ENCODE measurements around the gene MAML3. TPM values are rescaled to one million over a fixed set of nuclear protein-coding genes. Genes with fewer than 3 reads are reported as not detected.

The MAML3 gene
- total RNA-seq, 4 donors from 2014 or later: 2.4 to 50.5 (median 17.8) TPM

GRCh38 chr4:139740121-139740520 lies 413.9 kb downstream of the MAML3 start:
- DNase-seq: peak in 1 of 2 donors; percentile 50
- H3K4me3 ChIP-seq: no peak overlapping the region

DNA sequence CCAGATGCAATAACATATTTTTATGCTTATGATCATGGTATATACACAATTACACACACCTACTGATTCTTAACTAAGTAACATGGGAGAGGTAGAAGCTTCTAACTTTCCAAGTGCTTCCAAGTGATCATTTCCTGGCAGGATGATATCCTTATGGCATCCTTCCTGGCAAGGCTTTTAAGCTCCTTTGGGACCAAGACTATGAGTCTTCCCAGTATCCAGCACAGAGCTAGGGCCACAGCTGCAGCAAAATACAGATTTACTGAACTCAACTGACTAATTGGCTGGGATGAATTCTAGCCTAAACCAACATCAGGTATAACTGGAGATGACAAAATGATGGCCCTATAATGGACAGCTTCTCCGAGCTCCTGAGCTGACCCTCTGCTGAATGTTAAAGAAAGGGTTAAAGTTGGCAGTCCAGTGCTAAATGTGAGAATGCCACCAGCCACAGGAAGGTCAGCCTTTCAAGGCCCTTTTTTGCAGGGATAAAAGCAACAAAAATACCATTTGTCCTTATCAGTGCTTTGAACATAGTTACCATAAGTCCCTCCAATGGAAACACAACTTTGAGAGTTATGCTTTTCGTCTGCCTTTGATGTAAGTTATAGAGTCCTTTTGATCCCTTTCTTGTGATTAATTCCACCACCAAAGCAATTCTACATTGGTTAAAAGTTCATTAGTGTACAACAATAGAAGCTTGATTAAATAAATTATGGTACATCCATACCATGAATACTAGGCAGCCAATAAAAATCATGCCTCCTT lies 415.0 kb downstream of the MAML3 start:
- no peak for DNase-seq
- Histone ChIP-seq H3K9me3 (no peaks in the 10 kb centered on the region), H3K27ac (no peak overlapping the region), H3K36me3 (no peaks in the 10 kb centered on the region), H3K4me1 (peaks cover 5 to 8% of the 10 kb centered on the region in 2 donors), H3K27me3 (no peaks in the 10 kb centered on the region), H3K4me3 (no peak overlapping the region)
- TF ChIP-seq, protein P1, sequence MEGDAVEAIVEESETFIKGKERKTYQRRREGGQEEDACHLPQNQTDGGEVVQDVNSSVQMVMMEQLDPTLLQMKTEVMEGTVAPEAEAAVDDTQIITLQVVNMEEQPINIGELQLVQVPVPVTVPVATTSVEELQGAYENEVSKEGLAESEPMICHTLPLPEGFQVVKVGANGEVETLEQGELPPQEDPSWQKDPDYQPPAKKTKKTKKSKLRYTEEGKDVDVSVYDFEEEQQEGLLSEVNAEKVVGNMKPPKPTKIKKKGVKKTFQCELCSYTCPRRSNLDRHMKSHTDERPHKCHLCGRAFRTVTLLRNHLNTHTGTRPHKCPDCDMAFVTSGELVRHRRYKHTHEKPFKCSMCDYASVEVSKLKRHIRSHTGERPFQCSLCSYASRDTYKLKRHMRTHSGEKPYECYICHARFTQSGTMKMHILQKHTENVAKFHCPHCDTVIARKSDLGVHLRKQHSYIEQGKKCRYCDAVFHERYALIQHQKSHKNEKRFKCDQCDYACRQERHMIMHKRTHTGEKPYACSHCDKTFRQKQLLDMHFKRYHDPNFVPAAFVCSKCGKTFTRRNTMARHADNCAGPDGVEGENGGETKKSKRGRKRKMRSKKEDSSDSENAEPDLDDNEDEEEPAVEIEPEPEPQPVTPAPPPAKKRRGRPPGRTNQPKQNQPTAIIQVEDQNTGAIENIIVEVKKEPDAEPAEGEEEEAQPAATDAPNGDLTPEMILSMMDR (IDR thresholded peaks at IDR 0.05): no peak
- TF ChIP-seq POLR2A (IDR thresholded peaks at IDR 0.05): no peak
- intact Hi-C loops (cut with DNase I; ENCODE audit: low total_unique reads): loop anchor here (10.0 kb wide), 3 partner anchors 166 to 586 kb away; no protein-coding TSS in a partner anchor

More at GRCh38 chr4:139740121-139740520, 413.9 kb downstream of the MAML3 start:
- TF ChIP-seq POLR2A (IDR thresholded peaks at IDR 0.05): no peak
- TF ChIP-seq, protein P1 (IDR thresholded peaks at IDR 0.05): no peak
- Histone ChIP-seq H3K4me1 (peaks cover 5 to 8% of the 10 kb centered on the region in 2 donors), H3K27me3 (no peaks in the 10 kb centered on the region), H3K36me3 (no peaks in the 10 kb centered on the region), H3K27ac (peak overlapping the region; percentile 82 to 84), H3K9me3 (no peaks in the 10 kb centered on the region)
- intact Hi-C loops (cut with DNase I; ENCODE audit: low total_unique reads): no loop called here

DNA sequence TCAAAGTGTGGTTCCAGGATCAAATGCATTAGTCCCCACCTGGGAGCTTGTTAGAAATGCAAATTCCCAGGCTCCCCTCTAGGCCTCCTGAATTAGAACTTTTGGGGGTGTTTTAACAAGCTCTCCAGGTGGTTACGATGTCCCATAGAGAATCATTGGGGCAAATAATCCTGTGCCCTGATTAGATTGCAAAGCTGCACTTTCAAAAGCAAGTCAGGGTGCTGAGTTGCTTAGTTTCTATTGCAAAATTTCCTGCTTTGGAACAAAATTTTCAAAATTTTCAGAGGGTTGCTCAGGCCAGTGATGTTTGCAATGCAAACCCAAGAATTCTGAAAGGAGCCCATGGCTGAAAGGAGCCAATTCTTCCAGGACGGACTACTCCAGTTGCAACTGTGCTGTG lies 417.3 kb downstream of the MAML3 start:
- H3K4me1 ChIP-seq: peaks cover 5 to 8% of the 10 kb centered on the region in 2 donors

DNA sequence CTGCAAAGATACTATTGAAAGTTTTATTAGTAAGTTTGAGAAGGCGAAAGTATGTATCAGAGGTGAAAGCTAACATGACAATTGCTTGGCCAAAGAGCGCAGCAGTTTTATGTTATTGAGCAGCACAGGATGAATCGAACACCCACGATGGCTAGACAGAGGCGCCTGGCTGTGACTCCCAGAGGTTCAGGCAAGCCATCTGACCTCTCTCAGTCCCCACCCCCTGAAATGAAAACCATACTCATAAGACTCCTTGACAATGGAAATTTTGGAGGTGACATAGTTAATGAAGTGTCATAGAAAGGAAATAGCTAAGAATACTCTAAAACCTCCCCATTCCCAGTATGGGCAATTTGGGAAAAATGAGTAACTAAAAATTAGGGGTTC lies 417.7 kb downstream of the MAML3 start:
- Histone ChIP-seq H3K4me3 (no peak overlapping the region), H3K4me1 (peaks cover 5 to 8% of the 10 kb centered on the region in 2 donors)

More for the DNA sequence above, 417.3 kb downstream of the MAML3 start:
- Histone ChIP-seq H3K27ac (peak overlapping the region; percentile 96 to 97), H3K9me3 (no peaks in the 10 kb centered on the region), H3K4me3 (no peak overlapping the region), H3K27me3 (no peaks in the 10 kb centered on the region), H3K36me3 (no peaks in the 10 kb centered on the region)
- TF ChIP-seq, protein P1 (IDR thresholded peaks at IDR 0.05): no peak
- TF ChIP-seq POLR2A (IDR thresholded peaks at IDR 0.05): no peak
- intact Hi-C loops (cut with DNase I; ENCODE audit: low total_unique reads): loop anchor here (10.0 kb wide), 3 partner anchors 168 to 588 kb away; no protein-coding TSS in a partner anchor
- DNase-seq: no peak

DNA sequence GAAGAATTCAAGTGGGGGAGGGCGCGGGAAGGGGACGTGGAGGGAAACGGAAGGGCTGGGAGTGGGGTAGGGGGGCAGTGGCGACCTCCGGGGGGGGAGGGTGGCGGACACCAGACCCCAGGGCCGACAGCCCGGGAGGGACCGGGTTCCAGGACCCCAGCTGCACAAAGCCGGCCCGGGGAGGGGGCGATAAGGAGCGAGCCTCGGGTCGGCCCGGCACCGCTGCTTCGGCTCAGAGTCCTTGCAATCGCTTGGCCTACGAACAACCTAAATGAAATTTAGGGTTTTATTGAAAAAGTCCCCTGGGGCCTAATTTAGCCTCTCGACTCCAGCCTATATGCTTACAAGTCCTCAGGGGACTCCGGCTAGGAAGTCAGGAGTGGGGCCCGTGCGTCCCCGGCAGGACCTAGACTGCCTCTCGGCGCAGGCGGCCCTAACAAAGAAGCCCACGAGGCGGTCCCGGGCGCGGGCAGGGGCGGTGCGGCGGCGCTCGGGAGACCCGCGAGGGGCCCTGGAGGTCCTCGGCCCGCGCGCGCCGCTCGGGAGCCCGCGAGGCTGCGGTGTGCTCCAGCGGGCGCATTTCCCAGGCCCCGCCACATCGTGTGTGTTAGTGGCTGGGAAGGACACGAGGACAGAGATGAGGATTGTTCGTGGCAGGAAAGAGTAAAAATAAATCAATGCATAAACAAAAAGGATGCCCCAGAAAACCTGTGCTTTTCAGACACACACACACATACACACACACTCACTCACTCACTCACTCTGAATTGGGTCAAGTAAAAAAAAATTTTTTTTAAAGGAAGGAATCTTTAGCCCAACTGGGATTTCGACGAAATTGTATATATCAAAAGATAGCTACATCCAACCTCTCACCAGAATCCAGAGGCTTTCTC lies 418.4 kb downstream of the MAML3 start:
- Histone ChIP-seq H3K4me3 (peak overlapping the region; percentile 51 to 56), H3K4me1 (peaks cover under 1 to 4% of the 10 kb centered on the region in 2 donors)
- peak; percentile 44 to 49 for DNase-seq

More for the DNA sequence above, 417.7 kb downstream of the MAML3 start:
- Histone ChIP-seq H3K27ac (peak overlapping the region; percentile 96 to 97), H3K9me3 (no peaks in the 10 kb centered on the region), H3K27me3 (no peaks in the 10 kb centered on the region), H3K36me3 (no peaks in the 10 kb centered on the region)
- intact Hi-C loops (cut with DNase I; ENCODE audit: low total_unique reads): loop anchor here (10.0 kb wide), 3 partner anchors 169 to 589 kb away; no protein-coding TSS in a partner anchor
- DNase-seq: no peak
- no peak for TF ChIP-seq POLR2A (IDR thresholded peaks at IDR 0.05)

More for the DNA sequence above, 418.4 kb downstream of the MAML3 start:
- H3K36me3 ChIP-seq: no peaks in the 10 kb centered on the region
- intact Hi-C loops (cut with DNase I; ENCODE audit: low total_unique reads): loop anchor here (10.0 kb wide), 3 partner anchors 169 to 589 kb away; no protein-coding TSS in a partner anchor
- H3K27ac ChIP-seq: peak overlapping the region; percentile 96 to 97
- no peaks in the 10 kb centered on the region for H3K27me3 ChIP-seq
- TF ChIP-seq, protein P1 (IDR thresholded peaks at IDR 0.05): peak in 1 of 4 experiments; percentile 17
- no peak for TF ChIP-seq POLR2A (IDR thresholded peaks at IDR 0.05)
- no peaks in the 10 kb centered on the region for H3K9me3 ChIP-seq

All from uterus (tissue), 4 donors.